Osteoblast (primary cell): ENCODE results near the gene RHEBL1. TPM values are rescaled to one million over a fixed set of nuclear protein-coding genes. Genes with fewer than 3 reads are reported as not detected.

Experiments
- DNase-seq: peaks from one replicate; pipeline ENCODE4 v3.0.0; 2011; ENCODE audit warnings: low spot score, mixed read lengths; ENCODE audit not compliant: insufficient read length; ENCODE audit errors: missing footprints
- H2AFZ ChIP-seq: 2 replicates; pipeline ENCODE4 v1.6.0; 2011; ENCODE audit warnings: mild to moderate bottlenecking, low read length
- H3K27ac ChIP-seq: 2 replicates; pipeline ENCODE4 v1.5.1; 2011; ENCODE audit warnings: mild to moderate bottlenecking, low read depth, low read length, moderate library complexity
- H3K27me3 ChIP-seq: 2 replicates; pipeline ENCODE4 v1.6.0; 2012; ENCODE audit warnings: mild to moderate bottlenecking, control low read depth, inconsistent platforms, low read length, moderate library complexity; ENCODE audit not compliant: insufficient read depth
- H3K36me3 ChIP-seq: 2 replicates; pipeline ENCODE4 v1.5.1; 2011; ENCODE audit warnings: mild to moderate bottlenecking, low read length, control low read depth, moderate library complexity; ENCODE audit not compliant: insufficient read depth
- H3K4me1 ChIP-seq: 2 replicates; pipeline ENCODE4 v1.5.1; 2011; ENCODE audit warnings: mild to moderate bottlenecking, low read length, control low read depth, moderate library complexity; ENCODE audit not compliant: insufficient read depth
- H3K4me2 ChIP-seq: 2 replicates; pipeline ENCODE4 v1.6.0; 2011; ENCODE audit warnings: mild to moderate bottlenecking, low read length; ENCODE audit not compliant: insufficient read depth
- H3K4me3 ChIP-seq: fragments of 200-600 bp; sonication (generic); 3 replicates; pipeline ENCODE4 v1.5.1; 2012; ENCODE audit warnings: mild to moderate bottlenecking, low read length, inconsistent platforms; ENCODE audit not compliant: insufficient read depth
- H3K79me2 ChIP-seq: 2 replicates; pipeline ENCODE4 v1.6.0; 2012; ENCODE audit warnings: mild to moderate bottlenecking, low read length, control low read depth, inconsistent platforms; ENCODE audit not compliant: insufficient read depth
- H3K9me3 ChIP-seq: 2 replicates; pipeline ENCODE4 v1.5.1; 2011; ENCODE audit warnings: low read depth, low read length, control low read depth
- H4K20me1 ChIP-seq: 2 replicates; pipeline ENCODE4 v1.6.0; 2012; ENCODE audit warnings: mild to moderate bottlenecking, low read length, control low read depth; ENCODE audit not compliant: insufficient read depth
- total RNA-seq: library from RNA; depleted of rRNA; stranded (reverse); fragments of >200 nt; gene quantifications from 2 replicates; pipeline ENCODE4 v1.2.3, GENCODE V29; 2012
- TF ChIP-seq, protein P1 (sequence below): IDR thresholded peaks from 2 replicates; pipeline ENCODE4 v1.5.1; 2011; ENCODE audit warnings: mild to moderate bottlenecking, low read depth, low read length, moderate library complexity; ENCODE audit errors: extremely low read depth

RHEBL1 gene
- total RNA-seq, 1 donor: 0.72 TPM

DNA sequence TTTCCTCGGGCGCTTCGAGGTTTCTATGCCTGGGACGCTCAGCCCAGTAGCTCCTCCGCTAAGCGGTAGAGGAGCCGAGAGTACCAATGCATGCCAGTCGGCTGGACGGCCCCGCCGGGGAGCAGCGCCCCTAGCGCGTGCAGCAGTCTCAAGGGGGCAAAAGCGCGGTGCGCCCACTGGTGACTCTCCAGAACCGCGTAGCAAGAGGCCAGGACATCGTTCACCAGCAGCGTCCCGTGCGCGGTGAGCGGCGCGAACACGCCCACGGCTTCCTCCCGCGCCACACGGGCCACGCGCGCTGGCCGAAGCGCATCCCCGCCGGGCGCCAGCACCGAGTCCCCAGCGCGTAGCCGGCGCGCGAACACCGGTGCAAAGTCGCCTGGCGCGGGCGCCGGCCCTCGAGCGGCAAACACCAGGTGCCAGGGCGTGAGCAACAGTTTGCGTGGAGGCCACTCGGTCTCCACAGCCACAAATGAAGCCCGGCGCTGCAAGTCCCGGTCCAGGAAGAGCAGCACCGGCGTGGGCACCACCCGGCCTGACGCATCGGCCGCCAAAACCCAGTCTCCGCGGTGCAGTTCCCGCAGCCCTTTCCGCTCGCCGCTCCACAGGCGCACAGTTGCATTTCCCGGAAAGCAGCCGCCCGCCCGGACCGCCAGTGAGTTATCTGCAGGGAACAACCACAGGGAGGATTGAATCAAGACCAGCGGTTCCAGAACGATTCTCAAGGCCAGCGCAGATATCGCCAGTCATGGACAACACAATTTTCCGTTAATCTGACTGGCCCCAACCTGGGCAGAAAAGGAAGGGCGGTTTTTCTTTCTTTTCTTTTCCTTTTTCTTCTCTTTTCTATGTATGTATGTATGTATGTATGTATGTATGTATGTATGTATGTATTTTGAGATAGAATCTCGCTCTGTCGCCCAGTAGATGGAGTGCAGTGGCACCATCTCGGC is 20.3 kb upstream of the RHEBL1 start:
- peak overlapping the region; percentile 59 for H2AFZ ChIP-seq
- TF ChIP-seq, protein P1, sequence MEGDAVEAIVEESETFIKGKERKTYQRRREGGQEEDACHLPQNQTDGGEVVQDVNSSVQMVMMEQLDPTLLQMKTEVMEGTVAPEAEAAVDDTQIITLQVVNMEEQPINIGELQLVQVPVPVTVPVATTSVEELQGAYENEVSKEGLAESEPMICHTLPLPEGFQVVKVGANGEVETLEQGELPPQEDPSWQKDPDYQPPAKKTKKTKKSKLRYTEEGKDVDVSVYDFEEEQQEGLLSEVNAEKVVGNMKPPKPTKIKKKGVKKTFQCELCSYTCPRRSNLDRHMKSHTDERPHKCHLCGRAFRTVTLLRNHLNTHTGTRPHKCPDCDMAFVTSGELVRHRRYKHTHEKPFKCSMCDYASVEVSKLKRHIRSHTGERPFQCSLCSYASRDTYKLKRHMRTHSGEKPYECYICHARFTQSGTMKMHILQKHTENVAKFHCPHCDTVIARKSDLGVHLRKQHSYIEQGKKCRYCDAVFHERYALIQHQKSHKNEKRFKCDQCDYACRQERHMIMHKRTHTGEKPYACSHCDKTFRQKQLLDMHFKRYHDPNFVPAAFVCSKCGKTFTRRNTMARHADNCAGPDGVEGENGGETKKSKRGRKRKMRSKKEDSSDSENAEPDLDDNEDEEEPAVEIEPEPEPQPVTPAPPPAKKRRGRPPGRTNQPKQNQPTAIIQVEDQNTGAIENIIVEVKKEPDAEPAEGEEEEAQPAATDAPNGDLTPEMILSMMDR: no peak
- DNase-seq: peak; percentile 91

DNA sequence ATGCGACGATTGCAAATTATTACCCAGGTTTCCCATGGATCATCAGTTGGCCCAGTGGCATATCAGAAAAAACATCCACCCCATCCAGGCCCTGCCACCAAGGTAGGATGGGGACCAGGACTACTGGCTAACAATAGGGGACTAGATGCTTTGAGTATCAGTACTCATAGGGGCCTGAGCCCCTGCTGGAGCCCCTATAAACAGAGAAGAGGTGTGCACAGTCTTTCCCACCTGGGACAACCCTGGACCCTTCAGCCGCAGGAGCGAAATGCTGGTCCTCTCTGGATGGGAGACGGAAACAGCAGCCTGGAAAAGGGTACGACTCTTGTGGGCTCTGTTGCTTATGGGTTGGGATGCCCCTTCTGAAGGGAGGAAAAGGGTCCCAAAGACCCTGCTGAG is 19.2 kb upstream of the RHEBL1 start:
- TF ChIP-seq, protein P1: no peak
- Histone ChIP-seq H3K36me3 (no peaks in the 10 kb centered on the region), H3K4me1 (peaks cover 11% of the 10 kb centered on the region), H2AFZ (no peak overlapping the region), H4K20me1 (no peaks in the 10 kb centered on the region), H3K4me2 (no peak overlapping the region), H3K27me3 (peaks cover 39% of the 10 kb centered on the region), H3K9me3 (no peaks in the 10 kb centered on the region), H3K4me3 (no peak overlapping the region), H3K79me2 (no peaks in the 10 kb centered on the region), H3K27ac (no peak overlapping the region)
- DNase-seq: peak; percentile 81

More for the DNA sequence above, 20.3 kb upstream of the RHEBL1 start:
- Histone ChIP-seq H3K4me2 (peak overlapping the region; percentile 72), H3K27ac (no peak overlapping the region), H4K20me1 (peaks cover 2% of the 10 kb centered on the region), H3K36me3 (no peaks in the 10 kb centered on the region), H3K4me1 (peaks cover 11% of the 10 kb centered on the region), H3K4me3 (peak overlapping the region; percentile 61), H3K9me3 (no peaks in the 10 kb centered on the region), H3K27me3 (peaks cover 51% of the 10 kb centered on the region), H3K79me2 (no peaks in the 10 kb centered on the region)

DNA sequence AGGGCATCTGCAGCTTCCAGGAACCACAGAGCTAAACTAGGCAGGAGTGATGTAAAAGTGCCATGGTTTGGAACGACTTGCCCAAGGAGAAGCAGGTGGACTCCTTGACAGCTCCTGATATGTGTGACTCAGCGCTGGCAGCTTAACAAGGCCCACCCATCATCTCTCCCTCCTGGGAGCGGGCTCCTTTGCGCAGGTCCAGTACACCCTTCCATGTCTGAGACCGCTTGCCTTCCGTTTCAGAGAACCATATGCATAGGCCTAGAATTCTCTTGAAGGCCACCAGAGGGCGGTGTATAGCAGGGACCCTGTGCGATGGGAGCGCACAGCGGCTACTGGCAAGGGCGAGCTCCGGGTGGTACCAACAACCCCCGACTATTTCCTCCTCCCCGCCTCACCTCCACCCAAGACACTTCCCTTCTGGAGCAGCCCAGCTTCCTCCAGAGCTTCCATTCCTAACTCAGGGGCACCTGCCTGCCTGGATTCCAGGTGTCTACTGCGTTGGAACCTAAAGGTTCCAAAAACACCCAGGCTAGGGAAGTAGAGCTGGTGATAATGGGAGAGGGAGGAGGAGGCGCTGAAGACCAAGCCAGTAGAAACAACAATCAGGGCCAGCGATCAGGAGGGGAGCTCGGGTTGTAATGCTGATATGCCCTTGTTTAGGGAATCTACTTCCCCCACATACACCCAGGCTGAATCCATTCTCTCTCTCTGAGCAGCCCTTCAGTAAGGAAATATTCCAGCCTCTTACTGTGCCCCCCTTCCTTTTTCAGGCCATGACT is 18.6 kb upstream of the RHEBL1 start:
- H2AFZ ChIP-seq: peak overlapping the region; percentile 78
- no peak overlapping the region for H3K27ac ChIP-seq
- H3K4me2 ChIP-seq: peak overlapping the region; percentile 68
- peak; percentile 99 for DNase-seq
- TF ChIP-seq, protein P1: peak; percentile 92
- peaks cover 11% of the 10 kb centered on the region for H3K4me1 ChIP-seq
- H3K79me2 ChIP-seq: no peaks in the 10 kb centered on the region
- H3K36me3 ChIP-seq: no peaks in the 10 kb centered on the region
- peak overlapping the region; percentile 54 for H3K4me3 ChIP-seq
- H3K9me3 ChIP-seq: no peaks in the 10 kb centered on the region
- peaks cover 33% of the 10 kb centered on the region for H3K27me3 ChIP-seq
- no peaks in the 10 kb centered on the region for H4K20me1 ChIP-seq
